Testis (tissue), 3 donors: ENCODE data around the gene CTBP2. TPM values are rescaled to one million over a fixed set of nuclear protein-coding genes. Genes with fewer than 3 reads are reported as not detected.
A peak's percentile ranks its signal among the peaks of the same experiment; 100 is the strongest.
"Not testable (repeated sequence)": the region's sequence is repeated elsewhere in the genome, so short reads cannot be mapped to it uniquely, and the experiment has no call there.

ENCODE experiments used
- DNase-seq: peaks from one replicate; pipeline ENCODE4 v3.0.0-alpha.2; 2019
- H3K27ac ChIP-seq, 2 donors: fragments of 200-600 bp; sonication (generic); one replicate each; pipeline ENCODE4 v1.5.1; 2019
- H3K27me3 ChIP-seq: fragments of 200-600 bp; sonication (generic); one replicate; pipeline ENCODE4 v1.5.1; 2019
- H3K36me3 ChIP-seq: fragments of 200-600 bp; sonication (generic); one replicate; pipeline ENCODE4 v1.5.1; 2017; ENCODE audit warnings: low read depth; ENCODE audit errors: missing control alignments
- H3K4me1 ChIP-seq: fragments of 200-600 bp; sonication (generic); one replicate; pipeline ENCODE4 v1.5.1; 2019
- H3K4me3 ChIP-seq, 2 donors: fragments of 200-600 bp; sonication (generic); one replicate each; pipeline ENCODE4 v1.5.1; 2017 to 2019
- H3K9me3 ChIP-seq: fragments of 200-600 bp; sonication (generic); one replicate; pipeline ENCODE4 v1.5.1; 2017
- POLR2A ChIP-seq: fragments of 450-650 bp; IDR thresholded peaks from one replicate; pipeline ENCODE4 v1.6.1; 2017; ENCODE audit warnings: antibody characterized with exemption, mild to moderate bottlenecking, moderate library complexity
- WGBS, 2 donors: methylation state at CpG; one replicate each; pipeline ENCODE4 v1.1.5; 2018; 5-methylcytosine and 5-hydroxymethylcytosine counted together
- intact Hi-C: fragments of 100-400 bp; cut with DNase I; formaldehyde crosslinking; loops from one replicate; pipeline ENCODE4 v1.15.1; 2023; ENCODE audit warnings: low total_unique reads
- polyA plus RNA-seq: library from polyadenylated mRNA; stranded (reverse); fragments of 350-450 nt; fragmentation: Illumina TruSeq; extraction: RNeasy Lipid Tissue Mini Kit (QIAGEN cat#74804); gene quantifications from one replicate; pipeline ENCODE4 v1.2.3, GENCODE V29; 2014; ENCODE audit warnings: low read depth, low replicate concordance; ENCODE audit not compliant: insufficient read depth
- total RNA-seq, 2 donors: library from RNA; depleted of rRNA; stranded (reverse); fragments of >200 nt; gene quantifications; one replicate each; pipeline ENCODE4 v1.2.3, GENCODE V29; 2016
- TF ChIP-seq, protein P1 (sequence below), 3 experiments: fragments of 450-650 bp in 2 of 3; fragments of 200-600 bp in 1 of 3; sonication (generic) in 1 of 3; IDR thresholded peaks; one replicate each; pipeline ENCODE4 v1.5.1; 2016 to 2019; ENCODE audit warnings: antibody characterized with exemption in 3 of 3, mild to moderate bottlenecking in 2 of 3, moderate library complexity in 1 of 3

Gene CTBP2
- total and polyA plus RNA-seq, 3 donors from 2014 or later: 44.7 to 79.5 (median 52.4) TPM

DNA sequence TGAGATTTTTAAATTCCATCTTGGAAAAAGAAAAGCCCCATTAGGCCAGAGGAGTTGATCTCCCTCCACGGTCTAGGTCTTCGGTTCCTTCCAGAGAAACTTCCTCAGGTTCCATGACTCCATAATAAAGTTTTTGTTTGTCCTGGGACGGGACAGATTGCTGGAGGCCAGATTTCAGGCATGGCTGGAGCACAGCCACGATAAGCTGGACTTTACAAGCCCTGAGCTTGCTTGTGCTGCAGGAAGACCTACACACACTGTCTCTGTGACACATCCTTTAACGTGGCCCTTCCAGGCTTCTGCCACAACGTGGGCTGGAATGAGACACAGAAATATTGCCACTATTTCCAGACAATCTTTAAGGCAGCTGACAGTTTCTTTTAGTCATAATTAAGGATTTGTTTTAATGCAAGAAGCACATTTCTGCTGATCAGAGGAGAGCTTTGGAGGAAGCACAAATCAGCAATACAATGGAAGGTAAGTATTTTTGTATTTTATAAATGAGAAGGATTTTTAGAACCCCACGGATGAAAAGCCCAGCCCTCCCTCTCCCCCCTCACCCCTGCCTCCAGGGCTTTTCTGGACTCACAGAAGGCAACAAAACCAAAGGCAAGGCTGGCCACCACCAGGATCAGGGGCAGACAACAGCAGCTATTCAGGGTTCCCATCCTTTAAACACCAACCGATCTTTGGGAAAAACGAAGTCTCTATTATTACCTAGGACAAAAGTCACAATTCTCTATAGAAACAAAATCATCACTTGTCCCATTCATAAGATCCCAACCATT, 6.5 kb downstream of the CTBP2 start:
- H3K4me3 ChIP-seq: no peak overlapping the region
- no peaks in the 10 kb centered on the region for H3K9me3 ChIP-seq
- 30 to 37% methylated on average over 8 to 9 of the region's 9 CpGs for WGBS, 2 donors
- H3K27me3 ChIP-seq: no peaks in the 10 kb centered on the region
- no peaks in the 10 kb centered on the region for H3K36me3 ChIP-seq
- TF ChIP-seq, protein P1, sequence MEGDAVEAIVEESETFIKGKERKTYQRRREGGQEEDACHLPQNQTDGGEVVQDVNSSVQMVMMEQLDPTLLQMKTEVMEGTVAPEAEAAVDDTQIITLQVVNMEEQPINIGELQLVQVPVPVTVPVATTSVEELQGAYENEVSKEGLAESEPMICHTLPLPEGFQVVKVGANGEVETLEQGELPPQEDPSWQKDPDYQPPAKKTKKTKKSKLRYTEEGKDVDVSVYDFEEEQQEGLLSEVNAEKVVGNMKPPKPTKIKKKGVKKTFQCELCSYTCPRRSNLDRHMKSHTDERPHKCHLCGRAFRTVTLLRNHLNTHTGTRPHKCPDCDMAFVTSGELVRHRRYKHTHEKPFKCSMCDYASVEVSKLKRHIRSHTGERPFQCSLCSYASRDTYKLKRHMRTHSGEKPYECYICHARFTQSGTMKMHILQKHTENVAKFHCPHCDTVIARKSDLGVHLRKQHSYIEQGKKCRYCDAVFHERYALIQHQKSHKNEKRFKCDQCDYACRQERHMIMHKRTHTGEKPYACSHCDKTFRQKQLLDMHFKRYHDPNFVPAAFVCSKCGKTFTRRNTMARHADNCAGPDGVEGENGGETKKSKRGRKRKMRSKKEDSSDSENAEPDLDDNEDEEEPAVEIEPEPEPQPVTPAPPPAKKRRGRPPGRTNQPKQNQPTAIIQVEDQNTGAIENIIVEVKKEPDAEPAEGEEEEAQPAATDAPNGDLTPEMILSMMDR (IDR thresholded peaks at IDR 0.05): no peak
- TF ChIP-seq POLR2A: no peak
- peak; percentile 51 for DNase-seq
- peaks cover 76% of the 10 kb centered on the region for H3K4me1 ChIP-seq
- intact Hi-C loops: no loop called here
- H3K27ac ChIP-seq: peak overlapping the region; percentile 86 to 99

GRCh38 chr10:125152450-125153368, 7.7 kb downstream of the CTBP2 start:
- Histone ChIP-seq H3K9me3 (no peaks in the 10 kb centered on the region), H3K36me3 (no peaks in the 10 kb centered on the region), H3K4me1 (peaks cover 86% of the 10 kb centered on the region), H3K4me3 (peak overlapping the region; percentile 41 to 56), H3K27me3 (no peaks in the 10 kb centered on the region), H3K27ac (peak overlapping the region; percentile 86 to 99)
- intact Hi-C loops: no loop called here
- TF ChIP-seq POLR2A: no peak
- TF ChIP-seq, protein P1 (IDR thresholded peaks at IDR 0.05): no peak
- DNase-seq: peak; percentile 85
- 29 to 33% methylated on average over 12 to 21 of the region's 21 CpGs for WGBS, 2 donors

- Histone ChIP-seq H3K27me3 (no peaks in the 10 kb centered on the region), H3K9me3 (no peaks in the 10 kb centered on the region), H3K36me3 (no peaks in the 10 kb centered on the region), H3K27ac (peak overlapping the region; percentile 86 to 99), H3K4me1 (peaks cover 86% of the 10 kb centered on the region), H3K4me3 (peak overlapping the region; percentile 41 to 56)
- 36 to 47% methylated on average over 22 to 80 of the region's 81 CpGs for WGBS, 2 donors
- TF ChIP-seq, protein P1 (IDR thresholded peaks at IDR 0.05): no peak
- no peak for TF ChIP-seq POLR2A
- DNase-seq: no peak
- intact Hi-C loops: no loop called here
Measured at GRCh38 chr10:125151553-125152449, 8.6 kb downstream of the CTBP2 start.

GRCh38 chr10:125151170-125151552, 9.2 kb downstream of the CTBP2 start:
- WGBS, 2 donors: 59 to 88% methylated on average over 24 of the region's 24 CpGs
- intact Hi-C loops: no loop called here
- no peaks in the 10 kb centered on the region for H3K36me3 ChIP-seq
- DNase-seq: no peak
- TF ChIP-seq POLR2A: no peak
- H3K4me1 ChIP-seq: peaks cover 88% of the 10 kb centered on the region
- H3K4me3 ChIP-seq: peak overlapping the region; percentile 41 to 56
- H3K27me3 ChIP-seq: no peaks in the 10 kb centered on the region
- no peaks in the 10 kb centered on the region for H3K9me3 ChIP-seq
- peak overlapping the region; percentile 86 to 99 for H3K27ac ChIP-seq

DNA sequence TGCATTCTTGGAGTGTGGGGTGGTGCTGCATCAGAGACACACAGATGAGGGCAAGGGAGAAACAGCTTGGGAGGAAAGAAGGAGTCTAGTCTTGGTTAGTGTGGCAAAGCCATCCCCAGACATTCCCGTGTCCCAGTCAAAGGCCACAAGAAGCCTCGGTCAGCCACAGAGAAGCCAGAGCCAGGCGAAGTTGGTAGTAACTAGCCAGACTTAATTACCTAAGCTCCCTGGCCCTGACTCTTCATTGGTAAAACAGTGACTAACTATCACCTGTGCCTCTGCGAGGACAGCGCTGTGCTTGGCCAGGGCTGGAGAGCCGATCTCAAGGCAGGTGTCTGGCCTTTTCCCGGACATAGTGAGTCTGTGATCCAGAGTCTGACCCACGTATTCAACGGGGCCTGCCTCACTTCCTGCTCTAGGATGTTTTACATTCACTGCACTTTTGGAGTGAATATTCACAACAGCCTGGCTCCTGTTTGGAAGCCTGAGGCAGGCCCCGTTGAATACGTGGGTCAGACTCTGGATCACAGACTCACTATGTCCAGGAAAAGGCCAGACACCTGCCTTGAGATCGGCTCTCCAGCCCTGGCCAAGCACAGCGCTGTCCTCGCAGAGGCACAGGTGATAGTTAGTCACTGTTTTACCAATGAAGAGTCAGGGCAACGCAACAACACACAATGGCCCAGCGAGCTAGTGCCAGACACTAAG, 9.8 kb downstream of the CTBP2 start:
- H3K27me3 ChIP-seq: not testable (repeated sequence)

More for the DNA sequence above, 9.8 kb downstream of the CTBP2 start:
- DNase-seq, H3K9me3 ChIP-seq, intact Hi-C loops, H3K4me3 ChIP-seq, H3K36me3 ChIP-seq: not testable (repeated sequence)
- H3K27ac ChIP-seq: peak overlapping the region in 1 of 2 donors; percentile 99
- H3K4me1 ChIP-seq: peaks cover 88% of the 10 kb centered on the region
- 67 to 77% methylated on average over 10 to 16 of the region's 16 CpGs for WGBS, 2 donors
